ENCODE results near the gene MAFG.
A peak's percentile ranks its signal among the peaks of the same experiment; 100 is the strongest.
"Not testable (repeated sequence)": the region's sequence is repeated elsewhere in the genome, so short reads cannot be mapped to it uniquely, and the experiment has no call there.

MAFG gene

DNA sequence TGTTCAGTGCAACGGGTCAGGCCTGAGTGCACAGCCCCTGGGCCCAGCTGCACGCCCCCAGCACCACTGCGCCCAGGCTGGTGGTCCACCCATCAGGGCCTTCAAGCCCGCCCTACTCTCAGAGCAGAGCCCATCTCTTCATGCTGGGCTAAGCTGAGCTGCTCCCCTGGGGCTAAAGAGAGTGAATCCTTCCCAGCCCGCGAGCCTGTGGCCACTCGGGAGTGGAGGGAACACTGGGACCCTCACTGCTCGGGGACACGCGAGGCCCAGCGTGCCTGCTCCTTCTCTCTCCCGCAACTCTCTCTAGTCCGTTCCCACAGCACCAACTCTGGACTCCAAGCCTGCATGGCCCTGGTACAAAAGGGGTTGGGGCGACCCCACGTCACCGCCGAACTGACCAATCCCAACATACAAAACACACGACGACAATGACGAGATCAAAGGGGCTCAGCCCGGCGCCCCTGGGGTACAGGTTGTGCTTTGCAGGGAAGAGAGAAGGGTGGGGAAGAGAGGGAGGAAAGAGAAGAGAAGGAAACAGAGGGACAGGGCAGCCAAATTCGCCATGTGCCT is 5.5 kb downstream of the MAFG start:
- no peak for DNase-seq

DNA sequence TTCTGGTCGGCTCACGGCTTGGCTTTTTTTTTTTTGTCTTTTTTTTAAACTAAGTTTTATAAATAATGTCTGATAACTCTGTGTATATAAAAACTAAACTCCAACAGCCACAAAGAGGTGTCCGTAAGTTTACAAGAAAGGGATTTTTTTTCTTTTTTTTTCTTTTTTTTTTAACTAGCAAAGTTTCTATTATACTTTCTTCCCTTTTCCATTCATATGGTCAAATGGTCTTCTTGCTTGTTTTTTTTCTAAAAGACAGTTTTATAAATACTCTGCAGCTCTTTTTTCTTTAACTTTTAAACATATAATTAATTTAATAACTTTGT is 6.0 kb downstream of the MAFG start:
- no peak for DNase-seq

DNA sequence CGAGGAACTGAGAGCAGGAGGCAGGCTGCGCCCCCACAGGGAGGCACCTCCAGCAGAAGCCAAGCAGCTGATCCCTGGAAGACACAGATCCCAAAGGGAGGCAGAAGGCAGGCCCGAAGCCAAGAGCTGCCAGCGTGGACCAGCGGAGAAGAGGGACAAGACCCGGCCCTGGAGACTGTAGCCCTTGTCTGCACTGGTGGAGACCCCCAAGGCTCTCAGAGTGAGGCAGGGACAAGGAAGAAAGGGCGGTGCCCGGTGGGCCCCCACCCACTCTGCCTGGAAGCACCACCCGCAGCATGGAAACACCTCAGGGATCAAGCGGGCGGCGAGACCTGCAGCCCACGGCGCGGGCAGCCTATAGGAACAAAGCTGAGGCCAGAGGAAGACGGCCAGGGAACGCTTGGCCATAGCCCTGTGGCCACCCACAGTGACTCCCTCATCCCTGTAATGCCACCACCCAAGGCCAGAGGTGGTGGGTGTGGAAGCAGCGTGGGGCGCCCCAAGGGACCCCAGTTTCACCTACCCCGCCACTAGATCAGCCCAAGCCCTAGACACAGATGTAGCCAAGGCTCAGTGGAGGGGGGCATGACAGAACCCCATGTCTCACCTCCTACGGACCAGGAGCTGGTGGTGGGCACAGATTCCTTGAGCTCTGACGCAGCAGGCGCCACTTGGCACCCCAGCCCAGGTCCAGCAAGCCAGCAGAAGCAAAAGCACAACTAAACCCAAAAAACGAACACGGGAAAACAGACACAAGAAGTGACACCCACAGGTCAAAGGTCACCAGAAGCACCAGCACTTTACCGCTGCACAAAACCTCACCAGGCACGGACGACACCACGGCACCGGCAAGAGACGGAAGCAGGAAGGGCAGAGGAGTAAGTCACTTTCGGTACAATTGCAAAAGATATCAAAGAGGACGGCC is 6.7 kb downstream of the MAFG start:
- no peak for DNase-seq

DNA sequence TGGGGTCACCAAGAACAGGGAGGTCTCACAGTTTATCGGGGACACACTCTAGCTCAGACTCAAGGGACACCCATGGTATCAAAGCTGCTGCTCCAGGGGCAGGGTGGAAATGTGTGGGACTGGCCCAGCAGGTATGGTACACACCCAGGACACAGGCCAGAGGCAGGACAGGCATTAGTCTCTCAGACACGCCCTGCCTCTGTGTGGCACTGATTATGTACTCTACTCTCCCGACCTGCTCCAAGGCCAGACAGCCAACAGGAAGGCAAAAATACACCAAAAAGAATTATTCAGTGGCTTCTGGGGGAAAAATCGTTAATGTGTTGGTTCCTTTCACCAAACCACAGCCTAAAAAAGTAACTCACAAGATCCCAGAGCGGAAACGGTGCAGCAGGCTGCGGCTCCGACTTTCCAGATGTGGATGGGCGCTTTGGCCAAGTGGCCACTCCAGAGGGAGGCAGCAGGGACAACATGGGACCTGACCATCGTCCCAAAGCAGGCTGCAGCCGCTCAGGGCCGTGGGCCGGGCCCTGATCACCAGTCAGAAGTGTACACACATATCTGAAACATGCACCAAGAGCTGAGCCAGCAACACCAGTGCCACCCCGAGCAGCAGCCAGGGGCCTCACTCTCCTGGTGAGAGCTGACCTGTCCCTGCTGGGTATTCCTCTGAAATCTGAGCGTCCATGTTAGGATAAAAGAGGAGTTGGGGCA is 8.5 kb downstream of the MAFG start:
- no peak for DNase-seq

DNA sequence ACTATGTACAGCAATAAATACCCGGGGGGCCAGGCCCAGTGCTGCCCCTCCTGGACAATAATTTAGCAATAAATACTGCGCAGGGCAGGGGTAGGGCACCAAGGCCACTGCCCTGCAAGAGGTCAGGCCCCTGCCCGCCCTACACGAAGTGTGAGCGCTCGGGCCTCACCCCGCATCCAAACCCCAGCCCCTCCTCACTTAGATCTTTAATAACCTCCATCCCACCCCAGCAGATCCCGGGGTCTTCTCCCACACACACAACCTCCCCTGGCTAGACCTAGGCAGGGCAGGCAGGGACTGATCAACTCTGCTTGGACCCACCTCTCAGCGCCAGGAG is 9.2 kb downstream of the MAFG start:
- DNase-seq, result not testable (repeated sequence)

DNA sequence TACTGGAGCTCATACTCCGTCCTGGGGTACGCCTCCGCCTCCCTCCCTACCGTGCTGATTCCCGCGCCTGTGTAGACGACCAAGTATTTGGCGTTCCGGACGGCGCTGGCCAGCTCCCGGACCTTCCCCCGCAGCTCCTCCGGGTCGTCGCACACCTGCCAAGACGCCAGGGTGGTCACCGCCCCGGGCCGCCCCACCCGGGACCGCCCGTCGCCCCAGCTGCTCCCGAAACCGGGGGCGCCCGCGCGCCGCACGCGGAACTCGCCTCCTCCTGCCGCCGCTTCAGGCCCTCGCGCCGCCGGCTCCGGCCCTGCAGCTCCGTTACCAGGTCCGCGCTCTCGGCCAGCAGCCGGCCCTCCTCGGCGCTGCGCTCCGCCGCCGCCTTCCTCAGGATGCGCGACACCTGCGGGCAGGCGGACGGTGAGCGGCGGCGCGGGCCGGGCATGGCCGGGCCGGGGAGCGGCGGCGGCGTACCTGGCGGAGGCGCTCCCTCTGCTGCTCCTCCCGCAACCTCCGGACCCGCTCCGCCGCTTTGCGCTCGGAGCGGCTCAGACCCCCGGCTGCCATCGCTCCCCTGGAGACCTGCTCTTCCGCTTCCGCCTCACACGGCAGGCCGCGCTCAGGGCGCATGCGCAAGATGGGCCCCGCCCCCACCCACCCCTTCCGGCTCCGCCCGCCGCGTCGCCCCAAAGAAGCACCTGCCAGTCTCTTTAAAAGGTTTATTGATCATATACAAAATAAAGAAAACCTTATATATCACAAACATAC is 9.8 kb downstream of the MAFG start, which contains the start of gene SIRT7:
Gene SIRT7 (minus strand): TSS at position 612 of the 768 bp plus-strand sequence. CDS start 45 bp downstream, at position 567.
- DNase-seq, result peak; percentile 79

DNA sequence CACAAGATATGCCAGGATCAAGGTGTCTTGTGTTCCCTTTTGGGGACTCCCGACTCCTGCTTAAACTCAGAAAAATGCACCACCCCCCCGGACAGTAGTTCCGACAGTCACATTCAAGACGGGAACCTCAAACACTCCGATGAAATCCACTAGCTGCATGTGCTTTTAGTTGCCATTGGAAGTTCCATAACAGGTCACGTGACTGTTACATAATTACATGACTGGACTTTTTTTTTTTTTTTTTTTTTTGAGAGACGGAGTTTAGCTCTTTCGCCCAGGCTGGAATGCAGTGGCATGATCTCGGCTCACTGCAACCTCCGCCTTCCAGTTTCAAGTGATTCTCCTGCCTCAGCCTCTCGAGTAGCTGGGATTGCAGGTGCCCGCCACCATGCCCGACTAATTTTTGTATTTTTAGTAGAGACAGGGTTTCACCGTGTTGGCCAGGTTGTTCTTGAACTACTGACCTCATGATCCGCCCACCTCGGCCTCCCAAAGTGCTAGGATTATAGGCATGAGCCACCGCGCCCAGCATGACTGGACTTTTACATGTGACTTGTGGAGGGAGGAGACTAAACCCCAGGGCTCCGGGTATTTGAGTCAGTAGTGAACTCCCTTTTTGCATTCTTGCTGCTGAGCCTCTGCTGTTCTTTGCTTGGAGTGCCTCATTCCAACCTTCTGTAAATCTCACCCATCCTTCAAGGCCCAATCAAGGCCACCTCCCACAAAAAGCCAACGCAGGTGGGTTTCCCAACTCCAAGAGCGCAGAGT is 11.1 kb downstream of the MAFG start:
- no peak for DNase-seq

DNA sequence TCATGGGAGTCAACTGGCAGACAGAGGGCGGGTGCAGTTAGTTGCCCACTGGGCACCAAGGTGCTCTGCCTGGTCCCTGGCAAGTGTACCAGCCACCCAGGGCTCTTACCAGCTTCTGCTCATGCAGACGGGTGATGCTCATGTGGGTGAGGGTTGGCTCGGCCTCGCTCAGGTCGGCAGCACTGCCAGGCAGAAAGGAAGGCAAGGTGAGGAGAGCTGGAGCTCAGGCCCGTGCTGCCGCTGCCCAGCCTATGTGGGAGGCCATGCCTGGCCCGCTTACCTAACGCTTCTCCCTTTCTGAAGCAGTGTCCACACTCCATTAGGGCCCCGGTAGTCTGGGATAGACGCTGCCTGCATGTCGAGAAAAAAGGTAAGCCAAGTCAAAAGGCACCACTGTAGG is 12.2 kb downstream of the MAFG start:
- no peak for DNase-seq

DNA sequence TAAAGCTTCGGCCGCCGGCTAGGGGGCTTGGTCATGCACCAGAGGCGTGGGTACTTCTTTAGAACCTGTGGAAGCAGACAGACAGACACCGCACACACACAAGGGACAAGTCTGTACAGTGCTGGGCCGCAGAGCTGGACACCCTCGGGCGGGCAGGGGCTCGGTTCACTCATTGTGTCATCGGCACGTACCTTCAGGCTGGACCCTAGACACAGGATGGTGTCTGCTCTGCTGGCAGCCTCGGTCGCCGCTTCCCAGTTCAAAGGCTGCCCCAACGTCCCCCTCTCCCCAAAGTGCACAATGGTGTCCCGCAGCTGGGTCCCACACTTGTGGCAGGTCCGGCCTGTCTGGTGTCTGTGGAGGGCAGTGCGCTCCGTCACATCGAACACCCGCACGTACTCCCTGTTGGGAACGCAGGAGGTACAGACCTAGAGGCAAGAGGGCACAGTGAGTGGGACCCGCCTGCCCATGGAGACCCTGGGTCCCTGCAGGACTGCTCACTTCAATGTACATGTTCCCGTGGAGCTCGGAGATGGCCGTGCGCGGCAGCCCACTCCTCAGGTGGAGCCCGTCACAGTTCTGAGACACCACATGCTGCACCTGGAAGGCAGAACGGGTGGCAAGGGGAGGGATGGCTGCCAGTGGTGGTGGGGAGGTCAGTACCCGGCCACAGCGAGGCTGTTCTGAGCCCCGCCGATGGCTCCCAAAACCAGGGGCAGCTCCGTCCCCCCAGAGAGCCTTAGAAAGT is 13.3 kb downstream of the MAFG start:
- no peak for DNase-seq

DNA sequence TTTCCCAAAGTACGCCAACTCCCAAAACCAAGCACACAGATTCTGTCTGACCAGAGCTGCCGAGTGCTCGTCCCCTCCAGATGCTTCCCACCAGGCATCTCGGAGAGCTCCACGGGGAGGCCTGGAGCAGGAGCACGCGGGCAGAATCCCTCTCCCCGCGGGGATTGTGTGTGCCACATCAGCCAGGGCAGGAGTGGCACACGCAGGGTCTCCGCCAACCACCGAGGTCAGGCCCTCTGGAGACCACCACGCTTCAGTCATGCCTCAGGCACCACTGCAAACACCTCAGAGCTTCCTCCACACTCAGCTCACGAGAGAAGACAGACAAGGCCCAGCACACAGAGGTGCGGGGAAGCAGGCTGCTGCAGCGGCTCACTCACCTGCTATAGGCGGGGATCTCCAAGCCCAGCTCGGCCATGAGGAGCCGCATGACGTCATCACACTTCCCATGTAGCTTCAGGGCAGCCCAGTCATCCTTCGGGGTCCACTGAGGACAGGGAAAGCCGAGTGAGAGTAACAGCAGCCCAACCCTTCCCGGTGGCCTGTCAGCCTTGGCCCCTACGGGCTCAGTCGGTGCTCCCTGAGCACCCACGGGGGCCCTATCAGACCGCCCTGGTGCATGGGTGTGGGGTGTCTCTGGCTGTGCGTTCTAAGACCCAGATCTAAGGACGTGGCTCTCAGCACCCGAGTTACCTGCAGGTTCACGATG is 14.0 kb downstream of the MAFG start:
- no peak for DNase-seq

DNA sequence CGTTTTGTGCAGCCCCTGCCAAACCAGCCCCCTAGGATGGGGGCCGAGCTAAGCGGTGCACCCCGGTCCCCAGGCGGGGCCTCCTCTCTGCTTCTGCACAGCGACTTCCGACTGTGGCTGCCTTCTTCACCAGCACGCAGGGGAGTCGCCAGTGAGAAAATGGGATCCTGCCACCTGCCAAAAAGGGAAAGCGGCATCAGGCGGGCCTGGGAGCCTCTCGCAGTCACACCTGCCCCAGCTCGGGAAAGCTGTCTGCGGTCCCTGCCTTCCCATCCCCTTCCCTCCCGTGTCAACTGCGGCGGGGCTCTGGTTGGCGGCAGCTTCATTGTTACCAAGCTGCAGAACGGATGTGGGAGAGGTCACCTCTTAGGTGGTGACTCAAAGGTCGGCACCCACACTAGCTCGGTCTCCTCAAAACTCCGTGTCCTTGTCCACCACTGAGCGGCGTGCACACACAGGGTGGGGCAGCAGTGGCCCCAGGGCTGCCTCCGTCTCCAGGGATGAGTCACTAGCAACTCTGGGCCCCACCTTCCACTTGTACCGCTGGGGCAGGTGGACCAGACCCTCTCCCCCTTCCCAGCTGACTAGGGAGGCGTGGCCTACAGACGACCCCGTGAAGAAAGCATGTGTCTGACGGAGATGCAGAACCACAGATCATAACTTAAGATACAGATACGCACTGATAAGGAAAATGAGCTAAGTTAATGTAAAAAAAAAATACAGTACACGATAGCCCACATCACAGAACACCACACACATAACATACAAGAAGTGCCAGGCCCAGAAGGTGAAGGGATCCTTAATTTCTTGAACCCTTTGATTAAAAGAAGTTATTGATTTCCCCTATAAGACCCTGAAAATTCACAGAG is 14.9 kb downstream of the MAFG start:
- DNase-seq, result no peak

DNA sequence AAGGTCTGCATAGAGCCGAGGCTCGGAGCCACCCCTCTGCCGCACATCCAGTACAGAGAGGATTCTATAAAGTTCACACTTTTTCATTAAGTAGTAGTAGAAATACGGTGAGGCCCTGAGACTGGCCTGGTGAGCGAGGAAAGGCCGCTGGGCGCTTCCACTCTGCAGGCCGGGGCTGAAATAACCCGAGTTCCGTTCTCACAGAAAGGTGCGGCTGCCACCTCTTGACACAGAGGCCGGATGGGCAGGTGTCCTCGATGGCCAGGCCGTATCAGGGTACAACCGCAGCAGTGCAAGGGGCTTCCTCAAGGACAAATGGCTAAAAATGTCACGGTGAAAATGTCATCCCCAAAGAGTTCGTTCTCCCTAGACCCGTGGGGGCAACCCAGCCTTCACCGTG is 15.6 kb downstream of the MAFG start:
- DNase-seq, result no peak

DNA sequence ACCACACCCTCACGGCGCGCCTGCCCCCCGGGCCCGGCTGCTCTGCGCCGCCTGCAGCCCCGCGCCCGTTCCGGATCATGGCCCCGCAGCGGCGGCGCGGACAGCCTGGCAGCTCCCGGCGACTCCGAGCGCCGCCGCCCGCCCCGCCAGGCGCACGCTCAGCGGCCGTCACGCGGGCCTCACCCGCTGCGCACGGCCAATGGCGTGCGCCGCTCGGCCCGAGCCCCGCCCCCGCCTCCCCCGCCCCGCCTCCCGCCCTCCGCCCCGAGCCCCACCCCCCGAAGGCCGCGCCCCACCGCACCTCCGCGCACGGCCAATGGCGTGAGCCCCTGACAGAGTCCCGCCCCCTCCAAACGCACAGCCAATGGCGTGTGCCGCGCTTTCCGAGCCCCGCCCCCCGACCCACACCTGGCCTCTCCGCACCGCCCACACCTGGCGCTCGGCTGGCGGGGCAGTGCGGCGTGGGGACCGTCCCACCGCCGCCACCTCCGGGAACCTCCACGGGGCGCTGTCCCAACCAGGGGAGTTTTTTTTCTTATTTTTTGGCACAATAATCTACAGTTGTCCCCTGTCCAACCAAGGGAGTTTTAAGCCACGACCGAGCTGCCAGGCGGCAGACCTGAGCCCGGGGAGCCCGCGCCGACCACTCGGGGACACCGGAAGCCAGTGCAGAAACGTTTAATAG is 16.1 kb downstream of the MAFG start, which contains the start of gene PCYT2:
Gene PCYT2 (minus strand): TSS at position 123 of the 685 bp plus-strand sequence. CDS start 44 bp downstream, at position 79.
- DNase-seq, result peak; percentile 92

DNA sequence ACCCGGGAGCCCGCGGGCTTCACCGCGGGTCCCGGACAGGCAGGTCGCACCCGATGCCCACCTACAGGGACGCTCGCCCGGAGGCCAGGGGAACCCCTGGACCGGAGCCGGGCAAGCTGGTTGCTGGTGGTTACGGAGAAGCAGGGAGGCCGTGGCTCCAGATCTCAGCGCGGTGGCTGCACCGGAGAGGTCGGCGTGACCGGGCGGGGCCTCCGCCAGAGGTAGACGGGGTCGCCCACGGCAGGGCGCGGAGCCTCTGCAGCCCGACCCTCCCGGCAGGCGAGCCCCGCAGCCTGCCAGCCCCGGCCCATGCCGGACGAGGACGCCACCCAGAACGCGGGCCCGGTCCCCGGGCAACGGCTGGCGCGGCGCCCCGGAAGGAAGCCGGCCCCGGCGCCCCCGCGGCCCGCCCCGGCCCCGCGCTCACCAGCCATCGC is 16.7 kb downstream of the MAFG start:
- no peak for DNase-seq

DNA sequence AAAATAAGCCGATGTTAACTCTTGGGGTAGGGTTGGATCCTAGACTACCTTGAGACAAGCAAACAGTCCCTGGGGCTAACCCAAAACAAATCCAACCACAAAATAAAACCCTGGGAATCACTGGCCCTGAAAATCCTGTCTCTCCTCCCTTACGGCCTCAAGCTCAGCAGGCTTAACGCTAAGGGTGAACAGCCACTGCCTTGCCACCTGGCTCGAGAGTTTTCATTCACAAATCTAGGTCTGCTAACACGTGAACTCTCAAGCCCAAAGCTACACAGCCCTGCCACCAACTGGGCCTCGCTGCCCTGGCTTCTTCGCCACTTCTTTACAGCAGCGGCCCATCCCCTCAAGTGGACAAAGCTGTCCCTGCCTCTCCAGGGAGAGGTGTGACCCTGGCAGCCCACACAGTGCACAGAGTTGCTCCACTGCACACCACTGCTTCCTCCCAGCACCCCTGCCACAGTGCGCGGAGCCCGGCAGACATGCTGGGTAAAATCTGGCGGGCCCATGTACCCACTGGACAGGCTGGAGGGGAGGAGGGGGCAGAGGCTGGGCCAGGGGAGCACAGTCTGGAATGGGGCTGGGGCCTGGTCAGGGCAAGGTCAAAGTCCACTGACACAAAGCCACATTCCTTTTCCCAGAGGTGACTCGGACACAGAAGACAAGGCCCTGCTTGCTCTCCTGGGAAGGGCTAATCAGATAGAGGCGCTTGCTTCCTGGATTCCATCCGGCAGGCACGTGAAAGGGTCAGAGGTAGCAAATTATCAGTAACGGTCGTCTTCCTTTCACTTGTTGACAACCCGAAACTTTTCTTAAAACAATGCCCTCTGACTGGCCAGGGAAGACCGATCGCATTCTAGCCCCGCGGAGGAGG is 17.3 kb downstream of the MAFG start:
- no peak for DNase-seq

DNA sequence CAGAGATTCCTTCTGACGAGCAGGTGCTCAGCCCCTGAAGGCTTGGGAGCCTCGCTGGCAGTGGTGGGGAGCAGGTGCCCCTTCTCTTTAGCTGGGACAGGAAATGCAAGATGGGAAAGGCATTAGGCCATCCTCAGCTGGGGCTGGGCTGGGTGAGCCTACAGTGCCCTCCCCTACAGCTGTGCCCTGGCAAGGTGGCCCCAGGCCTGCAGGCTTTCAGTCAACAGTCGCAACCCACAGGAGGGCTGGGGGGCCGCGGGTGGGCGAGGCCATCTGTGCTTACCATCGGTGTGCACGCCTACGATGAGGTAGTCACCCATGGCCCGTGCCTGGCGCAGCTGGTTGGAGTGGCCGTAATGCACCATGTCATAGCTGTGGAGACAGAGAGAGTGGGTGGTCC is 18.3 kb downstream of the MAFG start:
- no peak for DNase-seq

DNA sequence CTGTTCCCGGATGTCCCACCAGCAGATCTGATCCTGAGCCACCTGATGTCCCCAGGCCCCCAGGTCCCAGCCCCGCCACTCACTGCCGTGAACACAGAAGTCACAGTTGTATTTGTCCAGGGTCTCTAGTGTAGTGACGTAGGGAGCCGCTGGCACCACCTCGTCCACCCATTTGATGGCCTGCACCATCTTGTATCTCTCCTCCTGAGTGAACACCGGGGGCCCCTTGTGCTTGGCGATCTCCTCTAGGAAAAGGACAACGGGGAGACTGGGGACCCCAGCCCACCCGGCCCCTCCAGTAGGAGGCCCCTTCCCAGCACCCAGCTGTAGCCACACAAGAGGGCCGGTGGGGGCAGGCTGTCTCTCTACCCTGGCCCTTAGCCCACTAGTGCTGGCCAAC is 18.7 kb downstream of the MAFG start:
- DNase-seq, result no peak

All from activated gamma-delta T cell treated with Interleukin-2 at 50 U/mL for 16 hours (primary cell).